HL-60 (cell line): ENCODE data around the gene CPD.

ENCODE experiments used
- DNase-seq, 2 experiments: peaks; one replicate each; pipeline ENCODE4 v3.0.0-alpha.2; 2010 to 2020; ENCODE audit warnings: low read depth in 1 of 2, low spot score in 1 of 2
- H3K27ac ChIP-seq: fragments of 250-450 bp; sonication (Bioruptor Pico); replicated peaks from 2 replicates; pipeline ENCODE4 v1.5.1; 2020; ENCODE audit warnings: mild to moderate bottlenecking, moderate library complexity
- H3K27me3 ChIP-seq: fragments of 250-450 bp; sonication (Bioruptor Pico); 2 replicates; pipeline ENCODE4 v1.5.1; 2021; ENCODE audit warnings: mild to moderate bottlenecking, moderate library complexity; ENCODE audit not compliant: insufficient read depth, poor library complexity, severe bottlenecking
- H3K4me3 ChIP-seq: replicated peaks from 2 replicates; pipeline ENCODE4 v1.5.1; 2011; ENCODE audit warnings: mild to moderate bottlenecking, control low read depth, low read length; ENCODE audit not compliant: insufficient read depth
- GABPA ChIP-seq: IDR thresholded peaks from 2 replicates; pipeline ENCODE4 v1.6.1; 2012; ENCODE audit warnings: low read depth
- POLR2AphosphoS5 ChIP-seq: IDR thresholded peaks from 2 replicates; pipeline ENCODE4 v1.6.1; 2012; ENCODE audit warnings: low read depth
- SPI1 ChIP-seq: IDR thresholded peaks from 2 replicates; pipeline ENCODE4 v1.6.1; 2012; ENCODE audit warnings: low read depth, mild to moderate bottlenecking, borderline replicate concordance
- TF ChIP-seq, protein P1 (sequence below): IDR thresholded peaks from 2 replicates; pipeline ENCODE4 v1.6.1; 2012; ENCODE audit warnings: low read depth; ENCODE audit not compliant: insufficient replicate concordance
- TF ChIP-seq, protein P2 (sequence below): IDR thresholded peaks from one replicate; pipeline ENCODE4 v1.5.1; 2011; ENCODE audit warnings: low read length, control low read depth, inconsistent platforms; ENCODE audit not compliant: insufficient read depth

CPD gene

DNA sequence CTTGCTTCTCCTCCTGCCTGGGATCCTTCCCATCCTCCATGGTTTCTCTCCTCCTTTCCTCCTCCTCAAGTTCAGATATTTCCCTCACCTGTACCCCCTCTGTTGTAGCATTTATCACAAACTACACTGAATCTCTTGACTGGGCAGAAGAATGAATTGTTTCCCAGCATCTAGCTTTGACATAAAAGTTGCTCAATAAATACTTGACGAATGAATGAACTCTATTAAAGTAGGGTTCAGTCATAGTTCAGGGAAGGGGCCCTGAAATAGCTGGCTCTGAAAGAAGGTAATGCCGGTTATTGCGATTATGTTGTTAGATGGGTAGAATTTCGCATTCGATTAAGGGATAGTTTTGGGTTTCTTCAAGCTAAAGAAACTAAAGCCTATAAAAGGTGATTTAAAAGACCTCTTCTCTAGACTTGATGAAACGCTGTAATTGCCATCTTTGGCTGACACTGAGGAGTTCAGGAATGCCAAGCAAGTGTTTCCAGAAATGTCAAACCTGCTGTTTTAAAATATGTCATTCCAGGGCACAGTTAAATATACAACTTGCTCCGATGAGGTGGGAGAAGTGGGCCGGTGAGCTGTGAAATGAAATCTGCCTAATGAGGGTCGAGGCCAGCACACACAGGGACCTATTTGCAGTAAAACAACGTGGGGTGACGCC lies 1.0 kb upstream of the CPD start:
- H3K27ac ChIP-seq = no peak overlapping the region
- no peaks in the 10 kb centered on the region for H3K27me3 ChIP-seq
- no peak overlapping the region for H3K4me3 ChIP-seq
- TF ChIP-seq, protein P1, sequence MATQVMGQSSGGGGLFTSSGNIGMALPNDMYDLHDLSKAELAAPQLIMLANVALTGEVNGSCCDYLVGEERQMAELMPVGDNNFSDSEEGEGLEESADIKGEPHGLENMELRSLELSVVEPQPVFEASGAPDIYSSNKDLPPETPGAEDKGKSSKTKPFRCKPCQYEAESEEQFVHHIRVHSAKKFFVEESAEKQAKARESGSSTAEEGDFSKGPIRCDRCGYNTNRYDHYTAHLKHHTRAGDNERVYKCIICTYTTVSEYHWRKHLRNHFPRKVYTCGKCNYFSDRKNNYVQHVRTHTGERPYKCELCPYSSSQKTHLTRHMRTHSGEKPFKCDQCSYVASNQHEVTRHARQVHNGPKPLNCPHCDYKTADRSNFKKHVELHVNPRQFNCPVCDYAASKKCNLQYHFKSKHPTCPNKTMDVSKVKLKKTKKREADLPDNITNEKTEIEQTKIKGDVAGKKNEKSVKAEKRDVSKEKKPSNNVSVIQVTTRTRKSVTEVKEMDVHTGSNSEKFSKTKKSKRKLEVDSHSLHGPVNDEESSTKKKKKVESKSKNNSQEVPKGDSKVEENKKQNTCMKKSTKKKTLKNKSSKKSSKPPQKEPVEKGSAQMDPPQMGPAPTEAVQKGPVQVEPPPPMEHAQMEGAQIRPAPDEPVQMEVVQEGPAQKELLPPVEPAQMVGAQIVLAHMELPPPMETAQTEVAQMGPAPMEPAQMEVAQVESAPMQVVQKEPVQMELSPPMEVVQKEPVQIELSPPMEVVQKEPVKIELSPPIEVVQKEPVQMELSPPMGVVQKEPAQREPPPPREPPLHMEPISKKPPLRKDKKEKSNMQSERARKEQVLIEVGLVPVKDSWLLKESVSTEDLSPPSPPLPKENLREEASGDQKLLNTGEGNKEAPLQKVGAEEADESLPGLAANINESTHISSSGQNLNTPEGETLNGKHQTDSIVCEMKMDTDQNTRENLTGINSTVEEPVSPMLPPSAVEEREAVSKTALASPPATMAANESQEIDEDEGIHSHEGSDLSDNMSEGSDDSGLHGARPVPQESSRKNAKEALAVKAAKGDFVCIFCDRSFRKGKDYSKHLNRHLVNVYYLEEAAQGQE = no peak
- TF ChIP-seq SPI1 (no peak), POLR2AphosphoS5 (no peak), GABPA (no peak)
- TF ChIP-seq, protein P2, sequence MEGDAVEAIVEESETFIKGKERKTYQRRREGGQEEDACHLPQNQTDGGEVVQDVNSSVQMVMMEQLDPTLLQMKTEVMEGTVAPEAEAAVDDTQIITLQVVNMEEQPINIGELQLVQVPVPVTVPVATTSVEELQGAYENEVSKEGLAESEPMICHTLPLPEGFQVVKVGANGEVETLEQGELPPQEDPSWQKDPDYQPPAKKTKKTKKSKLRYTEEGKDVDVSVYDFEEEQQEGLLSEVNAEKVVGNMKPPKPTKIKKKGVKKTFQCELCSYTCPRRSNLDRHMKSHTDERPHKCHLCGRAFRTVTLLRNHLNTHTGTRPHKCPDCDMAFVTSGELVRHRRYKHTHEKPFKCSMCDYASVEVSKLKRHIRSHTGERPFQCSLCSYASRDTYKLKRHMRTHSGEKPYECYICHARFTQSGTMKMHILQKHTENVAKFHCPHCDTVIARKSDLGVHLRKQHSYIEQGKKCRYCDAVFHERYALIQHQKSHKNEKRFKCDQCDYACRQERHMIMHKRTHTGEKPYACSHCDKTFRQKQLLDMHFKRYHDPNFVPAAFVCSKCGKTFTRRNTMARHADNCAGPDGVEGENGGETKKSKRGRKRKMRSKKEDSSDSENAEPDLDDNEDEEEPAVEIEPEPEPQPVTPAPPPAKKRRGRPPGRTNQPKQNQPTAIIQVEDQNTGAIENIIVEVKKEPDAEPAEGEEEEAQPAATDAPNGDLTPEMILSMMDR = no peak
- DNase-seq = no peak

DNA sequence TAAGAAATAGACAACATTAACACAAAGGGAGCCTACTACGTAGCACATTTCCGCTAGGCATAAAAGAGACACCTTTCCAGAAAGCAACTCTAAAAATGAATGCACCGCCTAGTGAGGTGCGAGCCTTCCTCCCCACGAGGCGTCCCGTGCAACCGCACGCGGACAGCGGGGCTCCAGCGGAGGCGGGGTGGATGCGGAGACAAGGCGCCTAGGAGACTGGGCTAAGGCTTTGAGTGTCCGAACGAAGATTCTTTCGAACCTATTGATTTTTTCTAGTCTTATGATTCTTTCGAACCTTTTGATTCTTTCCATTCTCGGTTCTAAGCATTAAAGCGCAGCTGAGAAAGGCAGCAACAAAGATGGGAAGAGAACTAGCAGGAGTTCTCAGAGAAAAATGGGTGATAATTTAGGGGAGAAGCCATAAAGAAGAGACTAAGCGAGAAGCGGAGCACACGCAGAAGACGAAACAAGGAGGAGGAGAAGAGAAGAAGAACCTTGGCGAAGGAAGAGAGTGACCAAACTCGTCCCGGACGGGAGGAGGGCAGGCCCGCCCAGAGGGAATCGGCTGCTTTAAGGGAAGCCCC lies 394 bp upstream of the CPD start:
- no peaks in the 10 kb centered on the region for H3K27me3 ChIP-seq
- H3K27ac ChIP-seq = peak overlapping the region; percentile 43
- DNase-seq = no peak
- H3K4me3 ChIP-seq = peak overlapping the region; percentile 74
- TF ChIP-seq SPI1 = no peak
- TF ChIP-seq, protein P1 = no peak
- TF ChIP-seq GABPA = 0 out of 2 replicates have a peak, but pooled peaks have one; percentile 2
- TF ChIP-seq, protein P2 = no peak
- no peak for TF ChIP-seq POLR2AphosphoS5

DNA sequence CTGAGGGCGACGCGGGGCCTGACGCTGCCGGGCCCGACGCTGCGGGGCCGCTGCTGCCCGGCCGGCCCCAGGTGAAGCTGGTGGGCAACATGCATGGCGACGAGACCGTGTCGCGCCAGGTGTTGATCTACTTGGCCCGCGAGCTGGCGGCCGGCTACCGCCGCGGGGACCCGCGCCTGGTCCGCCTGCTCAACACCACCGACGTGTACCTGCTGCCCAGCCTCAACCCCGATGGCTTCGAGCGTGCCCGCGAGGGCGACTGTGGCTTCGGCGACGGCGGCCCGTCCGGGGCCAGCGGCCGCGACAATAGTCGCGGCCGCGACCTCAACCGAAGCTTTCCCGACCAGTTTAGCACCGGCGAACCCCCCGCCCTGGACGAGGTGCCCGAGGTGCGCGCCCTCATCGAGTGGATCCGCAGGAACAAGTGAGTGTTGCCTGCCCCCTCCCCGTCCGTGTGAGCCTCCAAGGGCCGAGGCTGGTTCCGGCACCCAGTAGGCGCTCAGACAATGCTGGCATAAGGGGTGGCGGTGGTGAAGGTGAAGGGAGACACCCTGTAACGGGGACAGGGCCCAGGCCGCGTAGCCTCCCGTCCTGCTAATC lies 676 bp downstream of the CPD start:
- TF ChIP-seq, protein P2 = no peak
- TF ChIP-seq GABPA (no peak), POLR2AphosphoS5 (no peak), SPI1 (no peak)
- TF ChIP-seq, protein P1 = no peak
- peak overlapping the region; percentile 81 for H3K27ac ChIP-seq
- peak in 1 of 2 experiments; percentile 23 for DNase-seq
- H3K27me3 ChIP-seq = no peaks in the 10 kb centered on the region
- H3K4me3 ChIP-seq = peak overlapping the region; percentile 74
